Measurements from ENCODE around the gene GALNT18.

DNA sequence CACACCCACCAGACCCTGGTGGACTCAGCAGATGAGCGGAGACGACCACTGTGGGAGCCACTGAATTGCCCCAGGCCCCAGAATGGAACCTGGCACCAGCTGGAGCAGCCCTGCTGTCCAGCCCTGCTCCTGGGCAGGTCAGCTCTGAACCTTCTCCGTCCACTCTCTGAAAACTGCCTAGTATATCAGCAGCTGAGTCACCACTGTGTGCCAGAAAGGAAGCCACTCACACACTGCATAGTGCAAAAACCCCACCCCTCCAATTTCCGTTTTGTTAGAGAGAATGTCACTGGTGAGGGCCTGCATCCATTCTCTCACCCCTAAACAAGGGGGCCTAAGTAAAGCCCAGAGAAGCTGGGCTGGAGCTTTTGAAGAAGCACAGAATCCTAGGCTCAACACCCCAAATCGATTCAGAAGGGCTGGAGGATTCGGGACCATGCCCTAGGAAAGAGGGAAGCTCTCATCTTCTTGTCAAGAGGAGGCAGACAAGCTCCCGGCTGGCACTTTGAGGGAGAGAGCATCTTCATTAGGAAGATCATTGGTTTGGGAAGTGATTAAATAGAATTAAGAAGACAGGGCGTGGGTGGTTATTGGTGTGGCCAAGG lies 44.5 kb downstream of the GALNT18 start:
- TF ChIP-seq POLR2A (IDR thresholded peaks at IDR 0.05) = no peak
- TF ChIP-seq, protein P1, sequence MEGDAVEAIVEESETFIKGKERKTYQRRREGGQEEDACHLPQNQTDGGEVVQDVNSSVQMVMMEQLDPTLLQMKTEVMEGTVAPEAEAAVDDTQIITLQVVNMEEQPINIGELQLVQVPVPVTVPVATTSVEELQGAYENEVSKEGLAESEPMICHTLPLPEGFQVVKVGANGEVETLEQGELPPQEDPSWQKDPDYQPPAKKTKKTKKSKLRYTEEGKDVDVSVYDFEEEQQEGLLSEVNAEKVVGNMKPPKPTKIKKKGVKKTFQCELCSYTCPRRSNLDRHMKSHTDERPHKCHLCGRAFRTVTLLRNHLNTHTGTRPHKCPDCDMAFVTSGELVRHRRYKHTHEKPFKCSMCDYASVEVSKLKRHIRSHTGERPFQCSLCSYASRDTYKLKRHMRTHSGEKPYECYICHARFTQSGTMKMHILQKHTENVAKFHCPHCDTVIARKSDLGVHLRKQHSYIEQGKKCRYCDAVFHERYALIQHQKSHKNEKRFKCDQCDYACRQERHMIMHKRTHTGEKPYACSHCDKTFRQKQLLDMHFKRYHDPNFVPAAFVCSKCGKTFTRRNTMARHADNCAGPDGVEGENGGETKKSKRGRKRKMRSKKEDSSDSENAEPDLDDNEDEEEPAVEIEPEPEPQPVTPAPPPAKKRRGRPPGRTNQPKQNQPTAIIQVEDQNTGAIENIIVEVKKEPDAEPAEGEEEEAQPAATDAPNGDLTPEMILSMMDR (IDR thresholded peaks at IDR 0.05) = no peak

All from prostate gland (tissue), 2 donors.